DMS53 (cell line): ENCODE data around the gene SLC26A4.

Source experiments
- DNase-seq: peaks from one replicate; lab custom pipeline; 2025; lab: John Stamatoyannopoulos, UW

SLC26A4 gene

DNA sequence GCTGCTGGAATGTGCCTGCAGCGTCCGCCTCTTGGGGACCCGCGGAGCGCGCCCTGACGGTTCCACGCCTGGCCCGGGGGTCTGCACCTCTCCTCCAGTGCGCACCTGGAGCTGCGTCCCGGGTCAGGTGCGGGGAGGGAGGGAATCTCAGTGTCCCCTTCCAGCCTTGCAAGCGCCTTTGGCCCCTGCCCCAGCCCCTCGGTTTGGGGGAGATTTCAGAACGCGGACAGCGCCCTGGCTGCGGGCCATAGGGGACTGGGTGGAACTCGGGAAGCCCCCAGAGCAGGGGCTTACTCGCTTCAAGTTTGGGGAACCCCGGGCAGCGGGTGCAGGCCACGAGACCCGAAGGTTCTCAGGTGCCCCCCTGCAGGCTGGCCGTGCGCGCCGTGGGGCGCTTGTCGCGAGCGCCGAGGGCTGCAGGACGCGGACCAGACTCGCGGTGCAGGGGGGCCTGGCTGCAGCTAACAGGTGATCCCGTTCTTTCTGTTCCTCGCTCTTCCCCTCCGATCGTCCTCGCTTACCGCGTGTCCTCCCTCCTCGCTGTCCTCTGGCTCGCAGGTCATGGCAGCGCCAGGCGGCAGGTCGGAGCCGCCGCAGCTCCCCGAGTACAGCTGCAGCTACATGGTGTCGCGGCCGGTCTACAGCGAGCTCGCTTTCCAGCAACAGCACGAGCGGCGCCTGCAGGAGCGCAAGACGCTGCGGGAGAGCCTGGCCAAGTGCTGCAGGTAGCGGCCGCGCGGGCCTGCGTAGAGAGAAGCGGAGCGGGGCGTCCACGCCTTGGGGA, 645 bp downstream of the SLC26A4 start:
- peak; percentile 89 for DNase-seq

DNA sequence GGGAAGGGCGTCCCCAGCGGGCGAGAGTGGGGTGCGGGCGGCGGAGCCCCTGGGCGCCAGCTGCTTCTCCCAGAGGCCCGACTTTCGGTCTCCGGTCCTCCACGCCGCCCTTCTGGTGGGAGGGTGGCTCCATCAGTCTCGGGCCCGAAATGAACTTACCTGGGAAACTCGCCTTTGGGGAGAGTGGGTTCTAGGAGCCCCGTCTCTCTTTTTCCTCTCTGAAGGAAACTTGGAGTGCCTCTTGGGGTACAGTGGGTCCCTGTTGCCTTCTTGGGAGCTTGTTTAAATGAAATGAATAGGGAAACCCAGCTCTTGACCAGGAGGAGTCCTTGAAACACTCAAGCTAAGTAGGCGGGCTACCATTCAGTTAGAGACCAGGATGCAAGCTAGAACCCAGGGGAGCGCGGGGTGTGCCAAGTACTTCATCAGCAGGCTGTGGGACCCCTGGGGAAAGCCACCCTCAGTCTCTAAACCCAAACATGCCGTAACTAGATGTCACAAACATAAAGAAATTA, 1.3 kb downstream of the SLC26A4 start:
- DNase-seq, result peak; percentile 59

DNA sequence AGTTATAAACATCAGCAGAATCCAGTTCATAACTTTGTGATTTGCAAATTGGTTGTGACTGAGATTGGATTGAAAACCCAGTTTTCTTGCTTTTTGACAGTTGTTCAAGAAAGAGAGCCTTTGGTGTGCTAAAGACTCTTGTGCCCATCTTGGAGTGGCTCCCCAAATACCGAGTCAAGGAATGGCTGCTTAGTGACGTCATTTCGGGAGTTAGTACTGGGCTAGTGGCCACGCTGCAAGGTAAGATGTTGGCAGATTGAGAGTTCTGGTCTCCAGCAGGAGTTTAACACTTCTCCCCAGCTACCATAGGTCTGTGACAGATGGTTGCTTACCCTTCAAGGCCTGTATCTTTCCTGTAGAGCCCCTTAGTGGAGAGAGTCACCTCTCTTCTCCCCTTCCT, 2.6 kb downstream of the SLC26A4 start:
- DNase-seq, result no peak

DNA sequence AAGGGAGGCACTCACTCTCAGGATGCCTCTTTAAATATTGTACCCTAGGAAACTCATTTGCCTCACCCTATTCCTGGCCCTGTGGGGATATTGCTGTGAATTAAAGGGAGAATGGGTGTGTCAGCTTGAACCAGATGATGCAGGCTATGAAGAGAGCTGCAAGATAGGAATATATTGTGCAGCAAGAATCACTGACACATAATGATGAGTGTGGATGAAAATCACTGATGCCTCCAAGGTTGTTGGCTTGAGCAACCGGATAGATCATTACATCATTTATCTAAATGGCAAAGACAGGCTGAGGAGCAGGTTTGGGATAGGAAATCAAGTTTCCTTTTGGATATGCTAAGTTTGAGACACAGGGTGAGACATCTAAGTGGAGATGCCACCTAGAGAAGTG, 6.2 kb downstream of the SLC26A4 start:
- DNase-seq, result no peak

DNA sequence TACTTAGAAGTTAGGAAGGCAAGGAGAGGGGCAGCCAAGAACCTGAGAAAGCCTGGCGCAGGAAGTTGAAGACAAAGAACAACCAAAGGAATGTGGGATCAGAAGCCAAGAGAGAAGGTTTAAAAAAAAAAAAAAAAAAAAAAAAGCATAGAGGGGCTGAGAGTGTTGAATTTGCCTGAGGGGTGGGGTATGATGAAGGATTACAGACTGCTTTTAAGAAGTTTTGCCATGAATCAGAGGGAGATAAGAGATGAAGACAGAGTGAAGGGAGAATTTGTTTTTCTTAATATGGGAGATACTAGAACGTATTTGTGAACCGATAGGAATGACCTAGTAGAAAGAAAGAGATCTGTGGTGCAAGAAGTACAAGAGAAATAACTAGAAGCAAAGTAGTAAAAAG, 6.7 kb downstream of the SLC26A4 start:
- DNase-seq, result no peak

DNA sequence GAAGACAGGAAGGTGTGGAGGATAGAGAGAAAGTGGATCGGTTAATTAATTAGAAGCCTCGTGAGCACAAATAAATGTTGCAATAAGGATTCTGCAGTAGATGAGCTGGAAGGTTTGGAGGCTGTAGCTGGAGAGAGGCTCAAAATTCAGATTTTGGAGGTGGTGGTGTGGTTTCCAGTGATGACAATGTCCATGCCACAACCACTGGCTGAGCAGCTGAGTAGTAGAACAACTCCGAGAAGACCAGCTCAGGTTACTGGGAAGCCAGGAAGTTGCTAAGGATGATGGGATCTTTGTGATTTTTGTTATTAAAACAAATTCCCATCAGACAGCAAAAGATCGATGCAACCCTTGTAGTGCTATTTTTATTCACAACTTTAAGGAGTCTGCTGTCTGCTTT, 7.7 kb downstream of the SLC26A4 start:
- DNase-seq, result no peak

DNA sequence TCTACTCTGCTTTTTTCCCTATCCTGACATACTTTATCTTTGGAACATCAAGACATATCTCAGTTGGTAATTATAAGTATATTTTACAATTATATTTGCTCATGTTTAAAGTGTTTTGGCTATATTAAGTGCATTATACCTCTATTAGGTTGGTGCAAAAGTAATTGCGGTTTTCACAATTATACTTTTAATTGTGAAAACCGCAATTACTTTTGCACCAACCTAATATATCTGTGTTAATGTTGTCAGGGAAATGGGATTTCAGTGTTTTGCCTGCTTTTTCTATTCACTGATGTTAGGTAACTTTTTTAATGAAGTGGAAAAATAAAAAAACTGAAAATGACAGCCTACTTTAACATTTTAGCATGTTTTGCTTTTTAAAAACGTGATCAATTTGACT, 11.6 kb downstream of the SLC26A4 start:
- no peak for DNase-seq

DNA sequence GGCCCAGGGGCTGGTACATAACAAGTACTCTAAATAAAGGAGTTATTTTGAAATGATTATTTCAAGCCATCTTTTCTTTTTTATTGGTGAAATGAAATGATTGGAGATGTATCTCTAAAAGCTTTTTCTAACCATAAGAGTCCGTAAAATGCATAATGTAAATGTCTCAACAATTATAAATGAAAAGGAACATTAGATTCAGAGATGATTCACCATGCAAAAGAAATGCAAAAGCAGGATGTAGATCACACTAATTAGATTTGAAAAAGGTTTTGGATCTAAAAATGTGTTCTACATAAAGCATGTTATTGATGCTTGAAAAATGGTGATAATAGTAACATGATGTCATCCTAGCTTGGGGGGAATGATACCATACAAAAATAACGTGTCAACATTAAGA, 15.6 kb downstream of the SLC26A4 start:
- DNase-seq, result no peak

DNA sequence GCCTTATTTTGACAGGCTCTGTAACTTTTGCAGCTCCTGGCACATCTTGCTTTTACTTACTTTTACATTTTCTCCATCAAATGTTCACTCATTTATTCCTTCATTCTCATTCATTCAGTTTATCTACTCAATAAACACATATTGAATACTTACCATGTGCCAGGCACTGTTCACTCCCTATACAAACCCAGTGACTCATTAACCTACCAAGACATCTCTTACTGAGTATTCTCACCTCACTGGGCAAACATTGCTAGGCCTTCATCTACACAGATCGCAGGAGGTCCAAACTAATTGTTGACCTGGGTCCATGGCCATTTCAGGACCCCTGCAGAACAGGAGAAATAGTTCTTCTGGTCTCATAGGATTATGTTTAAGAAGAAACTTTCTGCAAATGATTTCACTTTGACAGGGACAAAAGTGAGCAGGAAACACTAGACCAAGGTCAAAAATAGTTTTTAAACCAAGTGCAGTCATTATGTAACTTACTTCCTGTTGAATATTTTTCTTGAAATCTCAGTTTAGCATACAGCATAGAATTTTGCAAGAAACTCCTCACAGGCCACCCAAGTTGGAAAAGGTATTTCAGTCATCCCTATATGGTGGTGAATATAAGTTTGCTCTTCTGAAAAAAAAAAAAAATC, 17.6 kb downstream of the SLC26A4 start:
- peak; percentile 34 for DNase-seq

DNA sequence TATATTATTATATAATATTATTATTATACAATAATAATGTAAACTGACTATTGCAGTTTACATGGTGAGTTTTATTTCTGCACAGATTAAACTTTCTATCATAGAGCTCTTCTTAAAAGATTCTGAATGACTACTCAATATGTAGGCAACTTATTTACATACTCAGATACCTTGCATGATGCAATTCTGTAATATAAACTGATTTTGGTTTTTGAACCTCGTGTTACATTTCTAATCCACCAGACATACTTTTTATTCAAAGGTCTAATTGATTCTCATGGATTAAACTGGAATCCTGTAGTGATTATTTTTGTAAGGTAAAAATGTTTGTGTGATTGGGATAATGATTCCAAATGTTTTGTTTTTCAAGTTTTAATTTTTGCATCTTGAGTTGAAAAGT, 19.9 kb downstream of the SLC26A4 start:
- no peak for DNase-seq

DNA sequence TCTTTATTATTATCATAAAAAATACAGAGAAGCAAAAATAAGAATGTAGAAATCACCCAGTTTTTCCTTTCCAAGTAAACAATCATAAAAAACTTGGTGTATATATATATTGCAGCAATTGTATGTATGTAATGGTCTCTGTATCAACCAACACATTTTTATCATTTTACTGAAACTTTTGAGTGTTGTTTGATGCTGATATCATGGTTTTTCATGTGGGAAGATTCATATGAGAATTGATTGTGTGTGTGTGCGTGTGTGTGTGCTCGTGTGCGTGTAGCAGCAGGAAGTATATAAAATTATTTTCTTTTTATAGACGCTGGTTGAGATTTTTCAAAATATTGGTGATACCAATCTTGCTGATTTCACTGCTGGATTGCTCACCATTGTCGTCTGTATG, 22.3 kb downstream of the SLC26A4 start:
- DNase-seq, result no peak

DNA sequence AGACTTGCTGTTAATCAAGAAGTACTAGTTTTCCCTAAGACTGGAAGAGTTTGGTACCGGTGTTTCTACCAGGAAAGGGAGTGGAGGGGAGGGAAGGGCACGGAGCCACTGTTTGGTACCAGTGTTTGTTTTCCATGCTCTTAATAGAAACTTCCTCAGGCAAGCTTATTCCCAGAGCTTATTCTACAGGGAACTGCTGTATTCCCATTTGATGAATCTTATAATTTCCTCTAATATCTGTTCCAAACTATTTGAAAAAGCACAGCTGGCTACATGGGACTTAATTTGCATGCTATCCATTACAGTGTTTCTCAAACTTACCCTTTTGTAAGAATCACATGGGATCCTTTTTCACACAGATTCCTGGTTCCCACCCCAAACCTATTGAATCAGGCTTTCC, 23.7 kb downstream of the SLC26A4 start:
- no peak for DNase-seq

DNA sequence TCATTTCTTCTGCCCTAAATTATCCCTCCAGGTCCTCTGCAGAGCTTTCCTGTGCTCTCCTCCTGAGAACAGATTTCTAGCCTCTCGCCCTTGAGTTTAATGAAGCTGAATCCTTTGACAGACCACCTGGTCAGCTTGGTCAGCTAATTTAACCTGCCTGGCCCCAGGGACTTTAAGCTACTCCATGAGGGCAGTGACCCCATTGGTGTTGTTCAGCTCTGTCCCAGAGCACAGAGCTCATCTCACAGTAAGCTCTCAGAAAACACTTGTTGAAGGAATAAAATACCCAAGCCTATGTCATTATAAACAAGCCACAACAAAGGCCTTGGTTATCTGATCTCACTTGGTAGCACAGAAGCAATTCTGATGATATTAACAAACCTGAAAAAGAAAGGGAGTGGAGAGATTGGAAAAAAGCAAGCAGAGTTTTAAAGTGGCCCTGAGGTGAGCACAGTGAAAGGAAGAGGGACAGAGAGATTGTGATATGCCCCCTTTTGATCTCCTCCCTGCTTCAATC, 24.4 kb downstream of the SLC26A4 start:
- peak; percentile 33 for DNase-seq

DNA sequence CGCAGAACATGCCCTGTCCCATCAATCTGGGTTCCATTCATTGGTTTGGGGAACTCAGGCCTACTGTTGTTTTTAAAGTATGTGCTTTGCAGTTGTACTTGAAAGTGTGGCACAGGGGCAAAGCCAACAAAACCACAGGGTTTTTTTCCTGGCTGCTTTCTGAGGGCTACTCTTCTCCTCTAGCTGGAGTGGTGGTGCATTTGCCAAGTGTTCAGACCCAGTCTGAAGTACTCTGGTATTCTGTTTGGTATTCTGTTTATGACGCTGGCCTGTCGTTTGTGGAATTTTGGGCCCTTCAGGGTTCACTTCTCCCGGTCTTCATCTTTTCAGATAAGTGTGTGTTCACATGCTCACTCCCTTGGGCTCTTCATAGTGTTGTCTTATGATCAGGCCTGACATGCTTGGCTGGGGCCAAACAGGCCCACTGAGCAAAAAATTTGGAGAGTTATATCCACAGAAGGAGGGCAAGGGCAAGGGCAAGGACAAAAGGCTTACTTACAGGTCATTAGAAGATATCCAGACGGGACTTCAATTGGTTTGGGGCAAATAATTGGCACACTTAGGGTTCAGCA, 26.3 kb downstream of the SLC26A4 start:
- no peak for DNase-seq

DNA sequence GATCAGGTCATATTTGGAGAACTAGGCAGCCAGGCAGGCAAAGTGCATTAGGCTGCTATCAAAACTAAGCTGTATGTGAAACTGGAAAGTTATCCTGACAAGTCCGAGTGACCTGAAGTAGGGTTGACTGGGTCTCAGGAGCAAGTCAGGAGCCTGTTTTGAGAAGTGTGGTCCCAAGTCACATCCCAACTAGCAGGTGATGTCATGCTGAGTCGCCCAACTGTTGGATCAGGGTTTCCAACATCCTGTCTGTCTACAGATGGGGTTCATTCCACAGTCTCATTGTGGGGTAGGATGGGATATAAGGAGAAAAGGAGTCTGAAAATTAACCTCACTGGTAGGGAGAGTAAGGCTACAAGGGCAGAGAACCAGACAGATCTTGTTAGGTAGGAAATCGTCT, 27.0 kb downstream of the SLC26A4 start:
- no peak for DNase-seq

DNA sequence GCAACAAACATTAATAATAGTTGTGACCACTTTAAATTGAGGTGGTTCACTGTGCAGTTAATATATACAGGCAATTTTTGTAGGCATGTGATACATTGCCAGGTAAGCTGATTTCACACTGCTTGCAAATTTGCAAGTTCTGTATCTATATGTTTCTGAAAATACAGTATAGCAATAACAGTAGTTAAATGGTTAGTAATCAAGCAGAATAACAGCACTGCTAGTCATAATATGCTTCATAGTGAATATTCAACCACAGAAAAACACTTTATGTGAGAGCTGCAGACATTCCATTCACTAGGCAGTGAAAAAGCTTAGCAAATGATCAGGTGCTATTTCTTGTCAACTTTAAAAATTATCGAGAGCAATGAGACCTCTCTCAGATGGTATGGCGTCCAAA, 28.9 kb downstream of the SLC26A4 start:
- no peak for DNase-seq

DNA sequence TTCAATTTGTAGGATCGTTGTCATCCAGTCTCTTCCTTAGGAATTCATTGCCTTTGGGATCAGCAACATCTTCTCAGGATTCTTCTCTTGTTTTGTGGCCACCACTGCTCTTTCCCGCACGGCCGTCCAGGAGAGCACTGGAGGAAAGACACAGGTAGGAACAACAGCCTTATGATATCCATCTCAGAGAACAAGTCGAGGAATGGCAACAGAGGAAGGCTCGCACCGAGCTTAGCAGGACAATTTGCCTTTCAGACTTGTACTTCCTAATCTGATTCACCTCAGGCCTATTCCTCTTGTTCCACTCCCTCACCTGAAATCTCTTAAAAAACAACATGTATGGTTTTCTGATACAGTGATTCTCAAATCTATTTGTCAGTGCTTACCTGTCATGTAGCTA, 29.5 kb downstream of the SLC26A4 start:
- no peak for DNase-seq

DNA sequence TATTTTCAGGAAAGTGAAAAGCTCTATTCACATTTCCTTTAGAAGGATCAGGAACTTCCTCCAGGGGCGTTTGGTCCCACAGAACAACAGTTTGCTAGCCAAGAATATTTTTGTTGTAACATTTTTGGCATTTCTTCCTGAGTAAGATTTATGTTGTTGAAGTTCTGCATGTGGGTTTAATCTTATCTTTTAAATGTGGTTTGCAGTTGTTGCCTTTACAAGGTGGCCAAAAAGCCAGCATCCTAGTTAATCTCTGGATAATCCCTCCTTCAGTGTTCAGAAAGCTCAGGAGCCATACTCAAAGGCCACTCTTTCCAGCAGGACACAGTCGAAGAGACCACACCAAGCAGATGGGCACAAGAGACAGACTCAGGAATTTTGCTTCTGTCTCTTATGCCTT, 30.0 kb downstream of the SLC26A4 start:
- no peak for DNase-seq

DNA sequence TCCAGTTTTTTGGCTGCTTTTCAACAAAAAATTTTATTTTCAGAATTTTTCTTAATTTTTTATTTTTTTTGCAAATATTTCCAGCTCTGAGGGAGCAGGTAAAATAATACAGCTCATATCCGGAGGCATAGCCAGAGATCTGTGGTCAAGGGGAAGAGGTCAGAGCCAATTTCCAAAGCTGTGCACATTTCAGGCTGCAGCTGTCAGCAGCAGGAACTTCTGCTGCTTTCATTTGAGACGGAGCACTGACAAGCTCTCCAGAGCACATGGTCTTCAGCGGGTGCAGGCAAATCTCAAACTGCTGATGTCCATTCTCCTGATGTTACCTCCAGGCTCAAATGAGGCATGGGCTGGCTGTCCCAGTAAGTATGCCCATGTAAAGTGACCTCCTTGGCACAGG, 31.1 kb downstream of the SLC26A4 start:
- DNase-seq, result no peak

DNA sequence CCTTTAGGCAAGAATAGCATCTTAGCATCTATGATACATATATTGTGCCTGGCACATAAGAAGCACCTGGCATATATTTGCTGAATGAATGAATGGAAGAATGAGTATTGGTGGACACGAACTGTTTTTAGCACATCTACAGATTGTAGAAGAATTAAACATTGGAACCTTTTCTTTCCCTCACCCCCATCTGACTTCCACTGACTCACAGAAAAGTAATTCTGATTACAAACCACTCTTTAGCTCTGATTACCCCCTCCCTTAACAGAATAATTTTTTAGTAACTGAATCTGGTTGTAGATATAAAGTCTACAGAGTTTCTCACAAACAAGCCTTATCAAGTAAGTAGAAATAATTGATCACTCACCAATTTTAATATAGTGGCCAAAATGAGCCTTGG, 31.9 kb downstream of the SLC26A4 start:
- DNase-seq, result no peak

DNA sequence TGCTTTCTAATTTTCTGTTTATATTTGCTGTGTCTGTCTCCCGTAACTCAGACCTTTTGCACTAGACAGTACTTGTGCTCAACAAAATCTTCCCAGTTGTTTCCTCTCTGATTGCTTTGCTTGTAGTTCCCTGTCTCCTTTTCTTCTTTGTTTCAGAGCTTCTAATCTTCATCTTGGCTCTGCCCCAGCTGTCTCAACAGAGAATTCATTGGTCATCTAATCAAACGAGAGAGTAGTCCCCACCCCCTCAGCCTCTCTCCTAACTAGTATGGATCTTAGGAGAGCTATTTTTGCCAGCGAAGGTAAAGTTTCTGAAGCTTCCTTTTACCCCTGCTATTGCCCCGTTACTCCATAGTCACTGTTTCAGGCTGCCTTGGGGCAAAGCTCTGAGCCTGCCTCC, 32.8 kb downstream of the SLC26A4 start:
- no peak for DNase-seq

DNA sequence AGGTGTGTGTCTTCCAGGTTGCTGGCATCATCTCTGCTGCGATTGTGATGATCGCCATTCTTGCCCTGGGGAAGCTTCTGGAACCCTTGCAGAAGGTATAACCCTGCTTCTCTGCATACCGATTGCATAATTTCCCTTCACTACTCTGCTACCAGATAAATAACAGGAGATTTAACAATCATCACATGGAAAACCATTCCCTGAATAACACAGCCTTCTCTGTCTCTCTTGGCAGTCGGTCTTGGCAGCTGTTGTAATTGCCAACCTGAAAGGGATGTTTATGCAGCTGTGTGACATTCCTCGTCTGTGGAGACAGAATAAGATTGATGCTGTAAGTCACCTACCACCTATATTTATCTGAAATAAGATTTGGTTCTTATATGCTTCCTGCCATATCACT, 33.8 kb downstream of the SLC26A4 start:
- no peak for DNase-seq

DNA sequence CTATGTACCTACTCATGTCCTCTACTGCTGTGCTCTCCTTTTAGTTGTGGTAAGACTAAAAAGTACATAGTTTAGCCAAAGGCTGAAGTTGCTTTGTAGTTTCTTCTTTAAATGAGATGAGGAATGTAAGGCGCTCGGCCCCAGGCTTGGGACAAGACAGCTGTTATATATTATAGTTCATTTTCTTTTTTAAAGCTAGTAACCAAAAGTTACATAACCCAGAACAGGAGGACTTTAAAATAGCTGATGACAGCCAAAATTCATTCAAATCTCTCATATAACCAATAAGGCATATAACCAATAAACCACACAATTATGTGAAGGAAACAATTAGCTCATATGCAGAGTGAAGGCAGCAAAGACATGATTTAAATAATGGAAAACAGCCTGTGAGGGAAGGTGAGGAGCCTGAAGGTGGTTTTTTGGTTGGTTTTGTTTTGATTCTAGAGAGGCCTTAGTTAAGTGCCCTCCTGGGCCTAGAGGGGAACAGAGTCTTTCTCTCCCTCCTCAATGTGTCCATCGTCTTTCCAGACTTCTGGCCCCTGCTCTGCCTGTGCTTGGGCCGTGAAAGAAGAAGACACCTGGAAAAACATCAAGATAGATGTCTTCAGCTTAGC, 35.8 kb downstream of the SLC26A4 start:
- DNase-seq, result no peak
